Neuronal stem cell (in vitro differentiated cells): ENCODE measurements around the gene RSPRY1.

Experiments used
- DNase-seq: peaks from one replicate; pipeline ENCODE4 v3.0.0-alpha.2; 2013; ENCODE audit warnings: low spot score
- H2AFZ ChIP-seq: one replicate; pipeline ENCODE4 v1.6.1; 2013; ENCODE audit warnings: mild to moderate bottlenecking, low read length, inconsistent platforms
- H2AK5ac ChIP-seq: 2 replicates; pipeline ENCODE4 v1.6.1; 2013; ENCODE audit warnings: low read depth, mild to moderate bottlenecking, inconsistent platforms, low read length, moderate library complexity, mixed read lengths
- H2BK120ac ChIP-seq: 2 replicates; pipeline ENCODE4 v1.6.1; 2013; ENCODE audit warnings: low read depth, mild to moderate bottlenecking, inconsistent platforms, low read length, moderate library complexity, mixed read lengths
- H2BK12ac ChIP-seq: one replicate; pipeline ENCODE4 v1.6.1; 2013; ENCODE audit warnings: low read length, inconsistent platforms
- H2BK15ac ChIP-seq: 2 replicates; pipeline ENCODE4 v1.6.1; 2013; ENCODE audit warnings: mild to moderate bottlenecking, low read length, inconsistent platforms, mixed read lengths
- H2BK5ac ChIP-seq: one replicate; pipeline ENCODE4 v1.6.1; 2013; ENCODE audit warnings: inconsistent platforms, mild to moderate bottlenecking, low read length, moderate library complexity
- H3K14ac ChIP-seq: one replicate; pipeline ENCODE4 v1.6.1; 2013; ENCODE audit warnings: low read length, inconsistent platforms
- H3K18ac ChIP-seq: 2 replicates; pipeline ENCODE4 v1.6.1; 2013; ENCODE audit warnings: low read length, inconsistent platforms
- H3K23ac ChIP-seq: 2 replicates; pipeline ENCODE4 v1.6.1; 2013; ENCODE audit warnings: low read depth, mild to moderate bottlenecking, mixed read lengths, low read length, inconsistent platforms; ENCODE audit not compliant: poor library complexity
- H3K27ac ChIP-seq: replicated peaks from 3 replicates; pipeline ENCODE4 v1.5.1; 2013; ENCODE audit warnings: low read length, inconsistent platforms
- H3K27me3 ChIP-seq, 3 experiments: 2 replicates each; pipeline ENCODE4 v1.6.1; 2013; ENCODE audit warnings: low read length in 3 of 3, mild to moderate bottlenecking in 2 of 3, inconsistent platforms in 1 of 3, low read depth in 1 of 3, mixed read lengths in 1 of 3, moderate library complexity in 1 of 3; ENCODE audit not compliant: control insufficient read depth in 3 of 3, insufficient read depth in 3 of 3
- H3K36me3 ChIP-seq, 2 donors: replicated peaks in 1 of 2; 2 replicates each; pipeline ENCODE4 v1.6.1; 2013; ENCODE audit warnings: low read length in 2 of 2; ENCODE audit not compliant: control insufficient read depth in 2 of 2, insufficient read depth in 2 of 2
- H3K4ac ChIP-seq: 2 replicates; pipeline ENCODE4 v1.6.1; 2013; ENCODE audit warnings: inconsistent platforms, mild to moderate bottlenecking, low read length, moderate library complexity
- H3K4me1 ChIP-seq, 2 donors: 1 replicate in 1 of 2; 2 replicates in 1 of 2; pipeline ENCODE4 v1.6.1; 2013; ENCODE audit warnings: low read length in 2 of 2, low read depth in 1 of 2; ENCODE audit not compliant: control insufficient read depth in 2 of 2, insufficient read depth in 1 of 2
- H3K4me2 ChIP-seq: one replicate; pipeline ENCODE4 v1.6.1; 2013; ENCODE audit warnings: mild to moderate bottlenecking, low read length, inconsistent platforms; ENCODE audit not compliant: insufficient read depth, poor library complexity, severe bottlenecking
- H3K4me3 ChIP-seq, 2 donors: 2 replicates each; pipeline ENCODE4 v1.5.1; 2013; ENCODE audit warnings: low read length in 2 of 2, mild to moderate bottlenecking in 2 of 2, inconsistent platforms in 1 of 2, moderate library complexity in 1 of 2
- H3K79me1 ChIP-seq: one replicate; pipeline ENCODE4 v1.6.1; 2013; ENCODE audit warnings: low read depth, mild to moderate bottlenecking, inconsistent platforms, low read length, moderate library complexity
- H3K9ac ChIP-seq: one replicate; pipeline ENCODE4 v1.6.1; 2013; ENCODE audit warnings: mild to moderate bottlenecking, low read depth, low read length, inconsistent platforms; ENCODE audit not compliant: poor library complexity
- H3K9me3 ChIP-seq, 2 donors: replicated peaks in 1 of 2; 2 replicates each; pipeline versions ENCODE3 to v1.6.1; 2013; ENCODE audit warnings: low read length in 2 of 2, mild to moderate bottlenecking in 2 of 2, inconsistent platforms in 1 of 2, low read depth in 1 of 2, mixed read lengths in 1 of 2, moderate library complexity in 1 of 2; ENCODE audit not compliant: control insufficient read depth in 2 of 2, insufficient read depth in 1 of 2
- H4K8ac ChIP-seq: one replicate; pipeline ENCODE4 v1.6.1; 2013; ENCODE audit warnings: low read depth, mild to moderate bottlenecking, inconsistent platforms, low read length, moderate library complexity
- H4K91ac ChIP-seq: one replicate; pipeline ENCODE4 v1.6.1; 2013; ENCODE audit warnings: low read length, low read depth, mild to moderate bottlenecking, inconsistent platforms; ENCODE audit not compliant: poor library complexity
- WGBS, 2 donors: extraction: QIAGEN DNeasy Blood & Tissue Kit; methylation state at CpG; one replicate each; pipeline ENCODE4 v1.1.7; 2013; ENCODE audit warnings: missing lambda C conversion rate in 2 of 2, mixed read lengths in 1 of 2; ENCODE audit not compliant: insufficient read length in 2 of 2, insufficient replicate concordance in 1 of 2; ENCODE audit errors: extremely low coverage in 2 of 2; 5-methylcytosine and 5-hydroxymethylcytosine counted together

The RSPRY1 gene

DNA sequence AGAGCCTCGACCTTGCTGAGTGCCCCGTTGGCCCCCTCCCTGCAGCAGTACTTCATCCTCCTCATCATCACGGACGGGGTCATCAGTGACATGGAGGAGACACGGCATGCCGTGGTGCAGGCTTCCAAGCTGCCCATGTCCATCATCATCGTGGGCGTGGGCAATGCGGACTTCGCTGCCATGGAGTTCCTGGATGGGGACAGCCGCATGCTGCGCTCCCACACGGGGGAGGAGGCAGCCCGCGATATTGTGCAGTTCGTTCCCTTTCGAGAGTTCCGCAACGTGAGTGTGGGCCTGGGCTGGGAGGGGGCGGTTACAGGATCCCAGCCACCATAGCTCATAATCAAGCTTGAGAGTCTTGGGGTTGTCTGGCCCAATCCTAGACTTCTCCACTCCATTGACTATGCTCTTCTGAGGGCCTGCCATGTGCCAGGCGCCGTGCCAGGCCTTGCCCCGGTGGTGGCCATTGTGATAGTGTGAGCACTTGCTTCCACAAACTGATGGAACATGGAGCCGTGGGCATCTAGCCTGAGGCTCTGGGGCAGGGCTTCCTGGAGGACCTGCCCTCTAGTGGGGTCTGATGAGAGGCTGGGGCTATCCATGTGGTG is 40.0 kb upstream of the RSPRY1 start:
- peaks cover 23 to 52% of the 10 kb centered on the region in 2 donors for H3K4me1 ChIP-seq
- no peak overlapping the region for H2AFZ ChIP-seq
- H2BK120ac ChIP-seq = no peak overlapping the region
- H3K9ac ChIP-seq = no peak overlapping the region
- no peak overlapping the region for H2BK5ac ChIP-seq
- no peak overlapping the region for H4K91ac ChIP-seq
- no peak overlapping the region for H2BK15ac ChIP-seq
- H3K23ac ChIP-seq = no peak overlapping the region
- peaks cover 2 to 49% of the 10 kb centered on the region in 2 donors for H3K36me3 ChIP-seq
- H2AK5ac ChIP-seq = peak overlapping the region; percentile 34
- no peak overlapping the region for H3K4me3 ChIP-seq
- H3K27me3 ChIP-seq = no peaks in the 10 kb centered on the region
- H3K27ac ChIP-seq = no peak overlapping the region
- no CpG with 5 or more reads among the region's 24 CpGs for WGBS, 2 donors
- no peaks in the 10 kb centered on the region for H3K9me3 ChIP-seq
- H4K8ac ChIP-seq = no peak overlapping the region
- peak overlapping the region; percentile 29 for H3K18ac ChIP-seq
- H3K79me1 ChIP-seq = no peaks in the 10 kb centered on the region
- H3K4ac ChIP-seq = no peak overlapping the region
- no peak overlapping the region for H2BK12ac ChIP-seq
- no peak overlapping the region for H3K4me2 ChIP-seq
- H3K14ac ChIP-seq = no peak overlapping the region
- DNase-seq = no peak

GRCh38 chr16:57146735-57147134 is 39.4 kb upstream of the RSPRY1 start:
- peak overlapping the region; percentile 34 for H2AK5ac ChIP-seq
- no CpG with 5 or more reads among the region's 5 CpGs for WGBS, 2 donors
- no peak overlapping the region for H3K23ac ChIP-seq
- H3K4me2 ChIP-seq = no peak overlapping the region
- H4K91ac ChIP-seq = no peak overlapping the region
- H3K36me3 ChIP-seq = peaks cover 2 to 50% of the 10 kb centered on the region in 2 donors
- H3K4me3 ChIP-seq = no peak overlapping the region
- no peak overlapping the region for H3K9ac ChIP-seq
- no peak overlapping the region for H3K27ac ChIP-seq
- no peak overlapping the region for H3K14ac ChIP-seq
- no peak overlapping the region for H2BK15ac ChIP-seq
- no peak overlapping the region for H2BK5ac ChIP-seq
- peak overlapping the region; percentile 15 for H3K18ac ChIP-seq
- no peak for DNase-seq
- H2BK12ac ChIP-seq = no peak overlapping the region
- H3K79me1 ChIP-seq = no peaks in the 10 kb centered on the region
- H3K4me1 ChIP-seq = peaks cover 25 to 52% of the 10 kb centered on the region in 2 donors
- H3K27me3 ChIP-seq = no peaks in the 10 kb centered on the region
- no peak overlapping the region for H4K8ac ChIP-seq
- no peak overlapping the region for H2AFZ ChIP-seq
- no peaks in the 10 kb centered on the region for H3K9me3 ChIP-seq
- H3K4ac ChIP-seq = no peak overlapping the region
- no peak overlapping the region for H2BK120ac ChIP-seq

DNA sequence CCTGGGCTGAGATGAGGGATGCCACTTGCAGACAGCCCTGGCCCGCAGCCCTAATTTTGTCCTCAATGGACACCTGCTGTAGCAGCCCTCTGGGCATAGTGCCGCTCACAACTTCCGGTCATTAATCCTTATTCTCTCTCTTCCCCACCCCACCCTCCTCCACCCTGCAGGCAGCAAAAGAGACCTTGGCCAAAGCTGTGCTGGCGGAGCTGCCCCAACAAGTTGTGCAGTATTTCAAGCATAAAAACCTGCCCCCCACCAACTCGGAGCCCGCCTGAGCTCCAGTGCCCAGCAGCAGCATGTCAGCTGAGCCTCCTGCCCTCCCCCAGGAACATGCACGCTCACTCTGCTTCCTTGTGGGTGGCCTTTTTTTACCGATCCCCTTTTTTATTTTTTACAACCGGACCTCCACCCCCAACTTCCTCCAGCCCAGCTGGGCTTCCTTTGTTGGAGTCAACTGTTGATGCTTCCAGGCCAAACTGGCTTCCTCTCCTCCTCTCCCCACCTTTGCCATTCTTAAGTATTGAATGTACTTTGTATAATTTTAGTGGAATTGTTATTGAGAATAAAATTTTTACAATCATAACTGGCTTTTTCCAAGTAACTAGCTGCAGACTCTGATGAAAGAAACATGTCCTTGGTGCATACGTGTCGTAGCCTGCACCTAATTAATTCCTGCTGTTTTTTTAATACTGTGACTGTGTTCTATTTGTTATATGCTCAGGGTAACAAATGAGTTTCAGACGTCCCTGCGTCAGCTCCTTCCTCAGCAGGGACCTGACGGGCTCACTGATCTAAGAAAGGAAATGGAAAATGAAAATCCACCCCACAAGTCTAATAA is 38.5 kb upstream of the RSPRY1 start:
- no peak overlapping the region for H2BK5ac ChIP-seq
- H3K9me3 ChIP-seq = no peaks in the 10 kb centered on the region
- no peaks in the 10 kb centered on the region for H3K27me3 ChIP-seq
- no peak overlapping the region for H2BK12ac ChIP-seq
- no peak overlapping the region for H3K14ac ChIP-seq
- H2AFZ ChIP-seq = peak overlapping the region; percentile 47
- H3K18ac ChIP-seq = peak overlapping the region; percentile 36
- H3K79me1 ChIP-seq = no peaks in the 10 kb centered on the region
- no peak overlapping the region for H3K4me2 ChIP-seq
- DNase-seq = no peak
- no peak overlapping the region for H3K4ac ChIP-seq
- H2BK15ac ChIP-seq = no peak overlapping the region
- no peak overlapping the region for H4K91ac ChIP-seq
- peaks cover 7 to 57% of the 10 kb centered on the region in 2 donors for H3K36me3 ChIP-seq
- no peak overlapping the region for H2BK120ac ChIP-seq
- peaks cover 22 to 52% of the 10 kb centered on the region in 2 donors for H3K4me1 ChIP-seq
- H3K9ac ChIP-seq = no peak overlapping the region
- peak overlapping the region; percentile 34 for H2AK5ac ChIP-seq
- H4K8ac ChIP-seq = no peak overlapping the region
- H3K27ac ChIP-seq = peak overlapping the region; percentile 29
- WGBS, 2 donors = no CpG with 5 or more reads among the region's 14 CpGs
- no peak overlapping the region for H3K4me3 ChIP-seq
- H3K23ac ChIP-seq = no peak overlapping the region

DNA sequence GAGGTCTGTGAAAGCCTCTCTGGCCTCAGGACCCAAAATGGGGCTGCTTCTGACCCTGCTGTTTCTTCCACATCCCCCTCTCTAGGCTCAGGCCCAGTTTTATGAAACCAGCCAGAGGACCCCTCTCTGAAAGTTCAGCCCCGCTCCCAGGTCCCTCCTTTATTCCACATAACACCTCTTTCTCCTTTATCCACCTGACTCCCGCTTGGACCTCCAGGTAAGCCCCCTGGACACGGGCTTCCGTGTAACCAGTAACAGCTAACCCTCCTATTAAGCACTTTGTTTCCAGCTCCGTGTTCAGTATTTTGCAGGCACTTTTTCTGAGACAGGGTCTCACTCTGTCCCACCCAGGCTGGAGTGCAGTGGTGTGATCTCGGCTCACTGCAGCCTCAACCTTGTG is 37.6 kb upstream of the RSPRY1 start:
- Histone ChIP-seq H3K4ac (no peak overlapping the region), H2BK12ac (no peak overlapping the region), H2BK5ac (no peak overlapping the region), H3K36me3 (peaks cover 12 to 66% of the 10 kb centered on the region in 2 donors), H3K23ac (no peak overlapping the region), H4K91ac (no peak overlapping the region), H4K8ac (no peak overlapping the region), H3K27me3 (no peaks in the 10 kb centered on the region), H3K9ac (no peak overlapping the region), H3K27ac (no peak overlapping the region), H2AFZ (no peak overlapping the region), H2BK15ac (no peak overlapping the region), H3K18ac (no peak overlapping the region), H3K4me2 (no peak overlapping the region), H3K4me3 (no peak overlapping the region), H3K79me1 (no peaks in the 10 kb centered on the region), H3K14ac (no peak overlapping the region), H3K9me3 (no peaks in the 10 kb centered on the region), H2AK5ac (no peak overlapping the region), H2BK120ac (no peak overlapping the region), H3K4me1 (peaks cover 20 to 45% of the 10 kb centered on the region in 2 donors)
- WGBS, 2 donors = no CpG with 5 or more reads among the region's 6 CpGs
- no peak for DNase-seq
